ENCODE results near the gene COG4.
A peak's percentile ranks its signal among the peaks of the same experiment; 100 is the strongest.
"Not testable (repeated sequence)": the region's sequence is repeated elsewhere in the genome, so short reads cannot be mapped to it uniquely, and the experiment has no call there.

Gene COG4

DNA sequence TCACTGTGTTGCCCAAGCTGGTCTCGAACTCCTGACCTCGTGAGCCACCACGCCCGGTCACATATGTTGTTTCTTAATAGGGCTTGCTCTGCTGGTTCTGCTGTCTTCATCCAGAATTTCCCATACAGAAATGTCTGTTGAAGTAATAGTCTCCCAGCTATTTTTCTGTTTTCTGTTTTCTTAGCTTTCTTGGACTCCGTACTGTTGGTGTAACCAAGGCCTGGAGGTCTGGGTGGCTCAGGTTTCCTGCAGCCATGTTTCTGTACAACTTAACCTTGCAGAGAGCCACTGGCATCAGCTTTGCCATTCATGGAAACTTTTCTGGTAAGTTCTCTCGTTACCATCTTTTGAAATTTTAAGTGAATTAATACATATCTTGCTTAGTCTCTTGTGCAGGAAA is 3.0 kb upstream of the COG4 start:
- DNase-seq = no peak

DNA sequence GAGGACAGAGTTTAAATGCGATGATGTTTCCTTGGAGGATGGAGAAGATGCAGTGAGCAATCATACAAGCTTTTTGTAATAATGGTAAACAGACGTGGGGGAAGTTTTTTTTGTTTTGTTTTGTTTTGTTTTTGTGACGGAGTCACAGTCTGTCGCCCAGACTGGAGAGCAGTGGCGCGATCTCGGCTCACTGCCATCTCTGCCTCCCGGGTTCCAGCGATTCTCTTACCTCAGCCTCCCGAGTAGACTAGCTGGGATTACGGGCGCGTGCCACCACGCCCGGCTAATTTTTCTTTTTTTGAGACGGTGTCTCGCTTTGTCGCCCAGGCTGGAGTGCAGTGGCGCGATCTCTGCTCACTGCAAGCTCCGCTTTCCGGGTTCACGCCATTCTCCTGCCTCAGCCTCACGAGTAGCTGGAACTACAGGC is 1.1 kb upstream of the COG4 start:
- not testable (repeated sequence) for DNase-seq

GRCh38 chr16:70523743-70524398 is 517 bp upstream of the COG4 start, which contains the start of gene SF3B3:
Gene SF3B3, plus strand, starts transcription at chr16:70523816. Its CDS starts 2,841 bp downstream, at chr16:70526657.
- peak; percentile 80 to 86 for DNase-seq

GRCh38 chr16:70522216-70523075 is 908 bp downstream of the COG4 start:
- peak in 1 of 2 experiments; percentile 45 for DNase-seq

DNA sequence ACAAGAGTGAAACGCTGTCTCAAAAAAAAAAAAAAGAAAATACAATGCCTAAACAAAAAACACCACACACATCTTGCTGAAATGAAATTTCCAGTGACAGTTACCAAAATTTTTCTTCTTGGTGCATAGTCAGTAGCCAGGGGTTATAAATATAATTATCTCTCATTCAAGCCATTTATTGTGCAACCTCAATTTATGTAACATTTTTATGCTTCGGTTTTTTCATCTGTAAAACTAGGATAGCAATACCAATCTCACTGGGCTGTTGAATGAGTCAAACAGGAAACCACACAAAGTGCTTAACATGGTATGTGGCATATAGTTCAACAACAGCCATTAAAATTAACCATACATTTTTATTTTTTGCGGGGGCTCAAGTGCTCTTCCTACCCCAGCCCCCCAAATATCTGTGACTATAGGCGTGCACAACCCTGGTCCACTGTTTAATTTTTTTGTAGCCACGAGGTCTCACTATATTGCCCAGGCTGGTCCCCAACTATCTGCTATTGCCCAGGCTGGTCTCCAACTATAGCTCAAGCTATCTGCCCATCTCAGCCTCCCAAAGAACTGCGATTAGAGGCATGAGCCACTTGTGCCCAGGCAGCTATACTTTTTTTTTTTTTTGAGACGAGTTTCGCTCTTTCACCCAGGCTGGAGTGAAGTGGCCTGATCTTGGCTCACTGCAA is 2.6 kb downstream of the COG4 start:
- DNase-seq = peak; percentile 59 to 73

- no peak for DNase-seq
These were observed 10.9 kb downstream of the COG4 start for GRCh38 chr16:70512456-70512855.

DNA sequence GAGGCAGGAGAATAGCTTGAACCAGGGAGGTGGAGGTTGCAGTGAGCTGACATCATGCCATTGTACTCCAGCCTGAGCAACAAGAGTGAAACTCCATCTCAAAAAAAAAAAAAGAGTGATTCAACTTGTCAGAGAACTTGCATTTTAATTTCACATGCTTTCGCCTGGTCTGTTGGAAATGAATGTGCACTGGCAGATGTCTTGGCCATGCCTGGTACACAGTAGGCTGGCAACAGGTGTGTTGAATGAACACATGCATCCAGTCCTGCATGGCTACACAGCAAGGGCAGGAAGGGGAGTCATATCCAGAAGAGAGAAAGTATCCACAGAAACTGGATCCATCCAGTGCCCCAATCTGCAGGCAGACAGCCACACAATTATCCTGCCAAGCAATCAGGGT is 11.5 kb downstream of the COG4 start:
- no peak for DNase-seq

- no peak for DNase-seq
These were observed 13.1 kb downstream of the COG4 start for GRCh38 chr16:70510216-70510615.

DNA sequence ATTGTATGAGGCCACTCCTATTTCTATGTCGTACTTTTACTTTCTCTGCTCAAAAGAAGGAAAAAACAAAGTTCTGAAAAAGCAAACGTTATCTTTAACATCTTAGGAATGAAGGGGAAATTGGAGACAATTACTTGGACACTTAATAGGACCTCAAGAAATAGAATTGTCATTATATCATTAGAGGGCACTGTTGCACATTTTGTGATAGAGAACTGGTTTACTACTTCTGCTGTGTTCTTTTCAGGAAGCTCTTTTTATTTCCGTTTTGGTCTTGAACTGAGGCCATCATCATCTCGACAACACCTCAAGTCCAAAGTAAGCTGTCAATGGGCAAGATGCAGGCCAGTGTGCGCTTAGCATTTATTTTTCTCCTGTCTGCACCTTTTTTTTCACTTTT is 14.6 kb downstream of the COG4 start:
- DNase-seq = peak; percentile 82 to 84

DNA sequence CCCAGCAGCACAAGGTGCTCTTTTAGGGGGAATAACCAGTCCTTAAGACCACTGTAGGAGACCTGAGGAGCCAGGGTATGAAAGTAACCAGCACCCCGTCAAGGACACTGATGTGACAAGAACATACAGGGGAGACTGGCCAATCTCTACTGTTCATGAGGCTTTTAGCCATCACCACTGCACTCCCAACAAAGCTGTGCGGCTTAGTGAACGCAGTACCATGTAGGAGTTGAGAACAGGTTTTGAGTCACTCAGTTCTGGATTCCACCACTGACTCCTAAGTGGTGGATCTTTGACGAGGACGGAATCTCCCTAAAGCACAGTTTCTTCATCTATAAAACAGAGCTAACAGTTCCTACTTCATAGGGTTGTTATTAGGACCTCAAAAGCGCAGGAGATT is 26.8 kb downstream of the COG4 start:
- DNase-seq = no peak

GRCh38 chr16:70495425-70496182 is 27.8 kb downstream of the COG4 start:
- DNase-seq = no peak

DNA sequence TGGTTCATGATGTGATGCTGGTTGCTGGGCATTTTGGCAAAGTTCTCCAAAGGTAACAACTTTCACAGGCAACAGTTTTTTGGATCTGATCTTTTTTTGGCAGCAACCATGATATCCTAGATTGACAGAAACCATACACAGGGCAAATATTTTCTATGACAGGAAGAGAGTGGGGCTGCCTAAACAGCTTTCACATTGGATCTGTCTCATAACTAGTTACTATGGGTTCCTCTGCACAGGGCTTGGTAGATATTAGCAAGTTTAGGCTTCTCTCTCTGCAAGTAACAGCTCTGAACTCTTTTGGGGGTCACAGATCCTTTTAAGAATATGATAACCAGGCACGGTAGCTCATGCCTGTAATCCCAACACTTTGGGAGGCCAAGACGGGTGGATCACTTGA is 28.6 kb downstream of the COG4 start:
- DNase-seq = no peak

DNA sequence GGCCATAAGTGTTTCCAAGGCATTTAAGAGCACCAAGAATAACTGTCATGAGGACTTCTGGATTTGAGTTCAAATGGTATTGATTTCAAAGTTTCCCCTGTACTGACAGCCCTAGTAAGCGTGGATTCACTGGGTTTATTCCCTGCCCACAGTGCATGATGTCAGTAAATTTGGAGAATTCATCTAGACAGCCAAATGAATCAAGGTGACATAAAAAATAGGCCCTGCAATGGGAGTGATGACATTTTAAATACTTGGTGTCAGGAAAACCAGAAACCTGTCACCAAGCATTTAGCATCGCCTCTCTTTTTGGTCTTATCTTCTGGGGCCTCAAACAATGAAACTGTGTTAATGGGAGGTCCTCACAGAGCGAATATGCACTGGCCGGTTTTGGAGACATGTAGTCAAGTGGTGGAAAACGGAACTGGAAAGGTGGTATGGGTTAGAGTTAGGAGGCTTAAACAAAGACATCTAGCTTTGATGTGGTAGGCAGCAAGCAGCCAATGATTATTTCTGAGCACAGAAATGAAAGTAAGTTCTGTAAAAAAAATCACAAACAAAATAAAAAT is 29.1 kb downstream of the COG4 start:
- DNase-seq = no peak

GRCh38 chr16:70493802-70494201 is 29.6 kb downstream of the COG4 start:
- DNase-seq = no peak

GRCh38 chr16:70490261-70490660 is 33.1 kb downstream of the COG4 start:
- DNase-seq = peak; percentile 75 to 78

- DNase-seq = no peak
These were observed 38.5 kb downstream of the COG4 start for GRCh38 chr16:70484867-70485266.

- DNase-seq = no peak
These were observed 39.9 kb downstream of the COG4 start for GRCh38 chr16:70483426-70483825.

DNA sequence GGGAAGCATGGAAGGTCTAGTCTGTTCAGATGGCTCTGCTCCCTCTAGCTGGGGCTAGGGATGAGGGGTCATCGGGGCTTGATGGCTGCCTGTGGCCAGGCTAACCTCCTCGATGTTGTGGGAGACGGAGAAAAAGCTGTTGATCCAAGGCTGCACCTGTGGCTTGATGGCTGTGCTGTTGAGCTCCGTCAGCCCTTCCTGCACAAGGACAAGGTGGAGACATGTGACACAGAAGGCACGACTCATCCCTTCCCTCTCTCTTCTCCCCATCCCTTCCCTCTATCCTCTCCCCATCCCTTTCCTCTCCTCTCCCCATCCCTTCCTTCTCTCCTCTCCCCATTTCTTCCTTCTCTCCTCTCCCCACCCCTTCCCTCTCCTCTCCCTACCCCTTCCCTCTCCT is 40.7 kb downstream of the COG4 start:
- no peak for DNase-seq

DNA sequence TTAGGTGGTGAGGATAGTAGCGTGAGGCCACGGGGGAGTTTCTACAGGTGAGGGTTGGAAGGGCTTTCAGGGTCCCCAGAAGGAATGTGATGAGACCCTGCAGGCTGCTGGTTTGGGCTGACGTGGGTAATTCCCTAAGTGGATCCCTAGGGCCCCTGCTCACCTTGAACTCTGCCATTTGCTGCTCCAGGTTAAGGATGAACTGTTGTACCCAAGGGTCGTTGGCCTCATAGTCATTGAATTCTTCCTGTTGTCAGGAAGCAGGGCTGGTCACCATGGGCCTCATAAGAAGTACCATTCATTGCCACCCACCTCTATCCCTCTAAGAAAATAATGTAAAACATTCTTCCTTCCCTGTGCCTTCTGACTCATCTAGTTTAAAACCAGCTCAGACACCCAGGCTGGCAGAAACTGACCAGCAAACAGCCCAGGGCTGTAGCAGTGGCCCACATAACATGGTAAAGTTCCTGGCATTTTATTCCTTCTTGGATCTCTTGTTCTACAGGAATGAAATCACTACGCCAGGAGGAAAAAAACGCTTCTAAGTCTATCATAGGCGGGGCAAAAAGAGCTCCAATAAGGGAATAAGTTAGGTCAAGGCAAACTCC is 41.3 kb downstream of the COG4 start:
- no peak for DNase-seq

DNA sequence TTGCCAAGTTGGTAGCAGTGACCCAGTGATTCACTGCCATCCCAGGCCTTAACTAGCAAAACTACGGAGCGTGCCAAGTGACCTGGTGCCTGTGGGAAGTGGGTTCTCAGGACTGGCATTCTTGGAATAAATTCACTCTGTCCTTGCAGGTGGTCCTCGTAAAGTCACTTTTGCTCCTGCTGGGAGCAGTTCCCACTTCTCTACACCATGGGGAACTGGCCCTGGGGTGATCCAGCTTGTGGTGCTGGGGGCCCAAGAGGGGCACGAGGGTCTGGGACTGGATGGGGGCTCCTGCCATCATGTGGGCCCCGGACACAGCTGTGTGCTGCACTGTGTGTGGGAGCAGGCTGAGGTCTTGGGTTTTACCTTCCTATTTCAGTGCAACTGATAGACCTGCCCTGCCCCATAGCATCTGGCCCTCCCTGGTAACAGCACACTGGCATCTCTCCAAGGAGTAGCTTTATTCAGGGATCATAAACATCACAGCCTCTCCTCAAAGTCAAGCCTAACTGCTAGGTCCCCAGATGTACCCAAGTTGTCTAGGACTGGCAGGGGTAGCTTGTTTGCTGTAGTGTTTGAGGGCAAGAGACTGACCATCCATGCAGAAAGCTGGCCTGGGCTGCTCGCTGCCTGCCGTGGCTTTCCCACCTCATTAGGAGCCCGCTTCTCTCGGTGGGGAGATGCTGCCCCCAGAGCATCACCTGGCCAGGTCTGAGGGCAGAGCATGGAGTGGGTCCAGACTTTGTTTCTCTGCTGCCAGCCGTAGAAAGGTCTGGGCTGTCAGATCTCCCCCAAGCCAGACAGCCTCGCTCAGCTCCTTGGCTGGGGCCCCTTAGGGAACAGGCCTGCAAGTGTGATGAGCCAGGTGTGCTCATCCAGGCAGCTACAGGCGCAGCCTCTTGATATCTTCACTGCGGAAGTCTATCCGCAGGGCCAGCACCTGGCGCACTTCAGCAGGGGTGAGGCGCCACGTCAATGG is 42.9 kb downstream of the COG4 start:
- no peak for DNase-seq

- peak in 1 of 2 experiments; percentile 20 for DNase-seq
These were observed 44.4 kb downstream of the COG4 start for GRCh38 chr16:70478912-70479341.
